HG02943 (cell line): ENCODE measurements around the gene NBEAL1.
"Not testable (repeated sequence)": the region's sequence is repeated elsewhere in the genome, so short reads cannot be mapped to it uniquely, and the experiment has no call there.

Experiments
- ATAC-seq: cut with Tn5 transposase; IDR thresholded peaks from one replicate; pipeline ENCODE4 v1.9.1; 2021; ENCODE audit warnings: mild to moderate bottlenecking, low read depth, moderate library complexity; ENCODE audit not compliant: unreplicated experiment

NBEAL1 gene

GRCh38 chr2:203104273-203104672 is 89.6 kb downstream of the NBEAL1 start:
- ATAC-seq, result no peak

- ATAC-seq, result no peak
Measured at GRCh38 chr2:203105996-203106395, 91.3 kb downstream of the NBEAL1 start.

DNA sequence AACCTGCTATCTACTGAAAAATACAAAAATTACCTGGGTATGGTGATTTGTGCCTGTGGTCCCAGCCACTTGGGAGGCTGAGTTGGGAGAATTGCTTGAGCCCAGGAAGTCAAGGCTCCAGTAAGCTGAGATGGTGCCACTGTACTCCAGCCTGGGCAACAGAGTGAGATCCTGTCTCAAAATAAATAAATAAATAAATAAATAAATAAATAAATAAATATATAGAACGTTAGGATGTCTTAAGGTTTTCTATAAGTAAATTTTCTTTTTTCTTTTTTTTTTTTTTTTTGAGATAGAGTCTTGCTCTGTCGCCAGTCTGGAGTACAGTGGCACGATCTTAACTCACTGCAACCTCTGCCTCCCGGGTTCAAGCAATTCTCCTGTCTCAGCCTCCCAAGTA is 95.8 kb downstream of the NBEAL1 start:
- ATAC-seq, result not testable (repeated sequence)

GRCh38 chr2:203112342-203112741 is 97.7 kb downstream of the NBEAL1 start:
- ATAC-seq, result no peak

DNA sequence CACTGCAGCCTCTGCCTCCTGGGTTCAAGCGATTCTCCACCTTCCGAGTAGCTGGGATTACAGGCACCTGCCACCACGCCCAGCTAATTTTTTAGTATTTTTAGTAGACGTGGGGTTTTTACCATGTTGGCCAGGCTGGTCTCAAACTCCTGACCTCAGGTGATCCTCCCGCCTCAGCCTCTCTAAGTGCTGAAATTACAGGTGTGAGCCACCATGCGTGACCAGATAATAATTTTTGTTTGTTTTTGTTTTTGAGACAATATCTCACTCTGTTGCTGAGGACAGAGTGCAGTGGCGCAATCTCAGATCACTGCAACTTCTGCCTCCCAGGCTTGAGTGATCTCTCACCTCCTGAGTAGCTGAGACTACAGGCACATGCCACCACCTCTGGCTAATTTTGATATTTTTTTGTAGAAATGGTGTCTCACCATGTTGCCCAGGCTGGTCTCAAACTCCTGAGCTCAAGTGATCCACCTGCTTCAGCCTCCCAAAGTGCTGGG is 100.6 kb downstream of the NBEAL1 start:
- ATAC-seq, result not testable (repeated sequence)

DNA sequence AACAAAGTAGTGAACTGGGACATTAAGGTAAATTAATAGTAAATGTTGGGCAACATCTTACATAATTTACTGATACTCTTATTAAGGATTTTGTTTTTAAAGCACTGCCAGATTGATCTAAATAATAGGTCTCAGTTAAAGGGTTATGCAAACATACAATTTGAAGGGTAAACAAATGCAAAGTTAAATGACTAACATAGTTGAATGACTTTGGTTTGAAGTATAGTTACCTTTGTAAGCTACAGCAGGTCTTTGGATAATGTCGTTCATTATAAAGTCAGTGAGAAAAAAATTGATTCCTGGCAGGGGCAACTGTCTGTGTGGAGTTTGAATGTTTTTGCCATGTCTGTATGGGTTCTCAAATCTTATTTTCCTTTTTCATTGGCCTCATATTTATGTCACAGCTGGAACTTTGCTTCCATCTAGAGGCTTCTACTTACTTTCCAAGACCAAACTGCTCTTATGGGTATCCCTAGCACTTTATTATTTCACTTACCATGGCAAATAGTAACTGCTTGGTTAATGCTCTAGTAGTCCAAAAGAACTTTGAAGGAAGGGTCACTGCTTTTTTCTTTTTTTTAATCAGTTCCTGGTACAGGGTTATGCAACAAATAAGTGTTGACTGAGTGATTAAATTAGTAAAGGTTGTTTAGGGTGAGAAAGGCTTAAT is 107.8 kb downstream of the NBEAL1 start:
- ATAC-seq, result no peak

DNA sequence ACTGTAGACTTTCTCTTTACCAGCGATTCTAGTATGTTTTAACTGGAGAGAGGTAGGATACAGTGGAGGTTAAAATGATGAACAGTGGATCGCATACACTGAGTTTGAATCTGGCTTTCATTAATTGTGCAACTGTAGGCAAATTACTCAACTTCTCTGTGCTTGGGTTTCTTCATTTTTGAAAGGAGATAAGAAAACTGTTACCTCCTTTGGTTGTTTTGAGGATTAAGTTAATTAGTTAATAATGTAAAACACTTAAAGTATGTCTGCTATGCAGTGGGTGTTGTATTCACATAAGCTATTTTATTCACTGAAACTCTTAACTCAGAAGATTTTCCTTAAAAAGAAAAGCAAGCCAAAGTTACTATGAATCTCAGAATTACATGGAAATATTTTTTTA is 112.3 kb downstream of the NBEAL1 start:
- ATAC-seq, result no peak

- ATAC-seq, result no peak
Measured at GRCh38 chr2:203135105-203135504, 120.4 kb downstream of the NBEAL1 start.

DNA sequence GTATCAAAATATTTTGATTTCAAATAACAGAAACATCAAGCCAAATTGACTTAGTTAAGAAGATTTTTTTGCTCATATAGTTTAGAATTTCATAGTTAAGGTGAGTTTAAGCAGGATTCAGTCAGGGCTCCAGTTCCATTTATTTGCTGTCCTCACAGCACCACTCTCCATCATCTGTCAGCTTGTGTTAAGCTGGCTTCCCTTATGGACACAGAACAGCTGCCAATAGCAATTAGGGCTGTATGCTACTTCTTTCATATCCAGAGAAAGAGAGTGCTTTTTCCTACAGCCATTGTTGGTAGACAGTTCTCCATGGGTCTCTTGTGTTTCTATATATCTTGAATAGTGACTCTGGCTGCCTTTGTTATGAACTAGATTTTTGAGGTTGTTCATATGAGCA is 128.7 kb downstream of the NBEAL1 start:
- no peak for ATAC-seq

GRCh38 chr2:203149194-203149593 is 134.5 kb downstream of the NBEAL1 start:
- ATAC-seq, result no peak

GRCh38 chr2:203155406-203155805 is 140.7 kb downstream of the NBEAL1 start:
- ATAC-seq, result no peak

DNA sequence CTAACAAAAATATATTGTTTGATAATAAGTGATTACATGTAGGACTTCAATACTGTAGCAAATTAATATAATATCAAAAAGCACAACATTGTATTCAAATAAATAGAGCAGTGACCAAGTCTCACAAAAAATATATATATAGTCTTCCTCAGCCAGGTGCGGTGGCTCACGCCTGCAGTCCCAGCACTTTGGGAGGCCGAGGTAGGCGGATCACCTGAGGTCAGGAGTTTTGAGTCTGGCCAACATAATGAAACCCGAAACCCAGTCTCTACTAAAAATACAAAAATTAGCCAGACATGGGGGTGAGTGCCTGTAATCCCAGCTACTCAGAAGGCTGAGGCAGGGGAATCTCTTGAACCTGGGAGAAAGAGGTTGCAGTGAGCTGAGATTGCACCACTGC is 148.0 kb downstream of the NBEAL1 start:
- ATAC-seq, result not testable (repeated sequence)

GRCh38 chr2:203164311-203164935 is 149.7 kb downstream of the NBEAL1 start:
- ATAC-seq, result no peak

DNA sequence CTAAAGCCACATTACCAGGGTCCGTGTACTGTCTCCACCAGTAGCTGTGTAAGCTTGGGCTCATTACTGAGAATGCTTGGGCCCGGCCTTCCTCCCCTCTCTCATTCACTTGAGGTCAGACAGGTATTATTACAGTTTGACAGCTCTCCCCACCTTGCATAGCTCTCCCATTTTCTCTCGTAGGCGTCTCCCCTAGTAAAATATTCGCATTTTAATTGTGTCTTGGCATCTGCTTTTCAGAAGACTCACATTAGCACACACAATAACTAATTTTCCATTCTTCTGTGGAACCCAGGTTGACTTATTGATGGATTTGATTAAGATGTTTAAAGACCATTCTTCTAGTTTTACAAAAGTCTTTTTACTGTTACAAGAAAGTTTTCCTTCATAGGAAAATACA is 153.1 kb downstream of the NBEAL1 start:
- ATAC-seq, result no peak

DNA sequence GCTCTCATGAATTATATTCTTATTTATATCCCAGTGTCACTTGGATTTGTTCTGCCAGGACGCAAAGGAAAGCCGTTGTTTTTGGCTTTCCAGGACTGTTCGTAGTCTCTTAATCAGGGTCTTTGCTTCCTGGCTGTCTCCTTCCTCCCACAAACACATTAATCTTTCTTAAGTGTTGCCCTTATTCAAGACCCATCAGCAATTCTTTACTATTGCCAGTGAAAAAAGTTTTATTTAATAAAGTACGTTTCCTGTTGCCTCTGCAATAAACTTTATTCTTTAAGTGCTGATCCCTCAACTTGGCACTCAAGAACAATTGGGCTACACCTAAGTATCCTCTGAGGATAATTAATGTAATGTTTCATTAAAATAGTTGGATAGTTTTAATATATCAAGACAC is 155.8 kb downstream of the NBEAL1 start:
- ATAC-seq, result no peak

GRCh38 chr2:203175371-203175770 is 160.7 kb downstream of the NBEAL1 start:
- ATAC-seq, result no peak

DNA sequence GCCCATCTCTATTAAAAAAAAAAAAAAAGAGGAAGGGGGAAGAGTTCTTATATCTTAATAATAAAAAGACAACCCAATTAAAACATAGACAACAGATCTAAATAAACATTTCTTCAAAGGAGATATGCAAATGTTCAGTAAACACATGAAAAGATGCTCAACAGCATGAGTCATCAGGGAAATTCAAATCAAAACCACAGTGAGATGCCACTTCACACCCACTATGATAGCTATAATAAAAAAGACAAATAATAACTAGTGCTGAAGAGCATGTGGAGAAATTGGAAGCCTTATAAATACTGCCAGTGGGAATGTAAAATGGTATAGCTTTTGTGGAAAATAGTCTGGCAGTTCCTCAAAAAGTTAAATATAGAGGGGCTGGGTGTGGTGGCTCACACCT is 162.7 kb downstream of the NBEAL1 start:
- no peak for ATAC-seq

- no peak for ATAC-seq
Measured at GRCh38 chr2:203185864-203186263, 171.2 kb downstream of the NBEAL1 start.

- ATAC-seq, result not testable (repeated sequence)
Measured at GRCh38 chr2:203190547-203190946, 175.9 kb downstream of the NBEAL1 start.

DNA sequence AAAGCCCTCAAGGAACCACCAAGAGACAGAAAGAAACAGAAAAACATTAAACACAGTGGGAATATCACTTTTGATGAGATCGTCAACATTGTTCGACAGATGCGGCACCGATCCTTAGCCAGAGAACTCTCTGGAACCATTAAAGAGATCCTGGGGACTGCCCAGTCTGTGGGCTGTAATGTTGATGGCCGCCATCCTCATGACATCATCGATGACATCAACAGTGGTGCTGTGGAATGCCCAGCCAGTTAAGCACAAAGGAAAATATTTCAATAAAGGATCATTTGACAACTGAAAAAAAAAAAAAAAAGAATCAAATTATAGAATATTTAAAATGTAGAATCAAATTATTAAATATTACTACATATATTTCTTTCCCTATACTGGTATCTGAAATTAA is 176.4 kb downstream of the NBEAL1 start:
- ATAC-seq, result not testable (repeated sequence)

- no peak for ATAC-seq
Measured at GRCh38 chr2:203191961-203192360, 177.3 kb downstream of the NBEAL1 start.

- ATAC-seq, result no peak
Measured at GRCh38 chr2:203195331-203196036, 180.8 kb downstream of the NBEAL1 start.
